DND-41 (cell line): ENCODE results near the gene CLN6.
"Not testable (repeated sequence)": the region's sequence is repeated elsewhere in the genome, so short reads cannot be mapped to it uniquely, and the experiment has no call there.

ENCODE experiments used
- ATAC-seq: fragments of 200-7000 bp; cut with Tn5 transposase; 3 replicates; pipeline ENCODE4 v1.9.1; 2021; ENCODE audit warnings: low read depth; ENCODE audit not compliant: insufficient read depth
- DNase-seq: peaks from one replicate; pipeline ENCODE4 v3.0.0-alpha.2; 2020
- H2AFZ ChIP-seq: 2 replicates; pipeline ENCODE4 v1.6.0; 2012; ENCODE audit warnings: low read depth, low read length
- H3K27ac ChIP-seq: 2 replicates; pipeline ENCODE4 v1.5.1; 2012; ENCODE audit warnings: low read length, inconsistent platforms
- H3K27me3 ChIP-seq: fragments of 200-600 bp; sonication (generic); 2 replicates; pipeline ENCODE4 v1.6.0; 2012; ENCODE audit warnings: low read length, mild to moderate bottlenecking, inconsistent platforms; ENCODE audit not compliant: insufficient read depth, poor library complexity
- H3K36me3 ChIP-seq: 2 replicates; pipeline ENCODE4 v1.5.1; 2012; ENCODE audit warnings: low read length, inconsistent platforms; ENCODE audit not compliant: insufficient read depth
- H3K4me1 ChIP-seq: 2 replicates; pipeline ENCODE4 v1.5.1; 2012; ENCODE audit warnings: mild to moderate bottlenecking, low read length; ENCODE audit not compliant: insufficient read depth
- H3K4me2 ChIP-seq: 2 replicates; pipeline ENCODE4 v1.6.0; 2012; ENCODE audit warnings: mild to moderate bottlenecking, moderate library complexity, low read length, inconsistent platforms; ENCODE audit not compliant: insufficient read depth
- H3K4me3 ChIP-seq, 2 experiments: fragments of 200-600 bp in 1 of 2; shearing (Covaris generic) in 1 of 2; 2 replicates each; pipeline ENCODE4 v1.5.1; 2012 to 2016; ENCODE audit warnings: inconsistent platforms in 2 of 2, low read length in 2 of 2, mild to moderate bottlenecking in 2 of 2, low read depth in 1 of 2, moderate library complexity in 1 of 2
- H3K79me2 ChIP-seq: 2 replicates; pipeline ENCODE4 v1.6.0; 2012; ENCODE audit warnings: low read length, inconsistent platforms; ENCODE audit not compliant: insufficient read depth
- H3K9ac ChIP-seq: 2 replicates; pipeline ENCODE4 v1.6.0; 2012; ENCODE audit warnings: low read depth, mild to moderate bottlenecking, inconsistent platforms, low read length, moderate library complexity
- H3K9me3 ChIP-seq: 2 replicates; pipeline ENCODE4 v1.5.1; 2012; ENCODE audit warnings: low read length, moderate library complexity, mild to moderate bottlenecking, inconsistent platforms; ENCODE audit not compliant: insufficient read depth, severe bottlenecking
- H4K20me1 ChIP-seq: 2 replicates; pipeline ENCODE4 v1.6.0; 2012; ENCODE audit warnings: low read length; ENCODE audit not compliant: insufficient read depth
- EZH2 ChIP-seq: IDR thresholded peaks from 3 replicates; pipeline ENCODE4 v1.6.1; 2012; ENCODE audit warnings: borderline replicate concordance, low read depth, mild to moderate bottlenecking, moderate library complexity, low read length, inconsistent platforms; ENCODE audit not compliant: severe bottlenecking
- TF ChIP-seq, protein P1 (sequence below): IDR thresholded peaks from 2 replicates; pipeline ENCODE4 v1.5.1; 2012; ENCODE audit warnings: borderline replicate concordance, low read length, moderate library complexity, mild to moderate bottlenecking; ENCODE audit not compliant: poor library complexity, severe bottlenecking; ENCODE audit errors: extremely low read depth

CLN6 gene

DNA sequence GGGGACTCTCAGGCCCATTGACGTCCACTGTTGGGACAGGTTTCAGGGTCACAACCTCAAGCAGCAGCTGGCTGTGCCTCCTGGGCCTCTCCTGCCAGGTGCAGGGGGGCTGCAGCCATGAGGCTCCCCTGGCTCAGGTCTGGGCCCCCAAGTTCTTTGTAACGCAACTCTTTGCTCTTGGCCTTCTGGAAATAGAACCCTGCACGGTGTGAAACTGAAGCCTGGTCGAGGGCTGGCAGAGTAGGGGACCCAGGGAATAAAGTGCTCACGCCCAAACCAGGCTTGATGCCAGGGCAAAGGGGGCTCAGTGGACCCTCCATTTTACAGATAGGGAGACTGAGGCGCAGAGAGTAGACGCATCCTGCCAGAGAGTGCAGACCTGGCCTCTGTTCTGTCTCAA, 25.2 kb downstream of the CLN6 start:
- Histone ChIP-seq H3K36me3 (peaks cover 23% of the 10 kb centered on the region), H4K20me1 (peaks cover 30% of the 10 kb centered on the region), H2AFZ (no peak overlapping the region), H3K9me3 (no peaks in the 10 kb centered on the region), H3K79me2 (peaks cover 2% of the 10 kb centered on the region; the same call in 1 of the 2 replicates), H3K27me3 (no peaks in the 10 kb centered on the region), H3K9ac (no peak overlapping the region), H3K27ac (no peak overlapping the region), H3K4me2 (no peak overlapping the region), H3K4me1 (no peaks in the 10 kb centered on the region), H3K4me3 (no peak overlapping the region)
- ATAC-seq (no peak), DNase-seq (no peak)
- TF ChIP-seq EZH2, result no peak
- TF ChIP-seq, protein P1, sequence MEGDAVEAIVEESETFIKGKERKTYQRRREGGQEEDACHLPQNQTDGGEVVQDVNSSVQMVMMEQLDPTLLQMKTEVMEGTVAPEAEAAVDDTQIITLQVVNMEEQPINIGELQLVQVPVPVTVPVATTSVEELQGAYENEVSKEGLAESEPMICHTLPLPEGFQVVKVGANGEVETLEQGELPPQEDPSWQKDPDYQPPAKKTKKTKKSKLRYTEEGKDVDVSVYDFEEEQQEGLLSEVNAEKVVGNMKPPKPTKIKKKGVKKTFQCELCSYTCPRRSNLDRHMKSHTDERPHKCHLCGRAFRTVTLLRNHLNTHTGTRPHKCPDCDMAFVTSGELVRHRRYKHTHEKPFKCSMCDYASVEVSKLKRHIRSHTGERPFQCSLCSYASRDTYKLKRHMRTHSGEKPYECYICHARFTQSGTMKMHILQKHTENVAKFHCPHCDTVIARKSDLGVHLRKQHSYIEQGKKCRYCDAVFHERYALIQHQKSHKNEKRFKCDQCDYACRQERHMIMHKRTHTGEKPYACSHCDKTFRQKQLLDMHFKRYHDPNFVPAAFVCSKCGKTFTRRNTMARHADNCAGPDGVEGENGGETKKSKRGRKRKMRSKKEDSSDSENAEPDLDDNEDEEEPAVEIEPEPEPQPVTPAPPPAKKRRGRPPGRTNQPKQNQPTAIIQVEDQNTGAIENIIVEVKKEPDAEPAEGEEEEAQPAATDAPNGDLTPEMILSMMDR, result no peak

DNA sequence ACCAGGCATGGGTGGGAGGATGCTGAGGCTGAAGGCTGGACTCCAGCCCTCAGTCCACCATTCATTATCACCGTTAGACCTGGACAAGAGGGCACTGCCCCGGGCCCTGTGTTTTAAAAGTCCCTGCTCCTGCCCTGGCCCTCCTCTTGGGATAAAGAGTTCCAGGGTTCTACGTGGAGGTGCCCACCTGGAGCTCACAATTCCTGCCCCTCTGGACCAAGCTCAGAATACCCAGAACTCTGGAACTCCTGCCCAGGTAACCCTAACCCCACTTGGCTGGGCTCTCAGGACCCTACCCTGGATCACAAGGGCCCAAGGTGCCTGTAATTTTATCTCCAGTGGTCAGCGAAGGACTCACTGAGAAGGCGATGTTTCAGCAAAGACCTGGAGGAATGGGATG, 25.6 kb downstream of the CLN6 start:
- Histone ChIP-seq H3K27me3 (no peaks in the 10 kb centered on the region), H3K9me3 (no peaks in the 10 kb centered on the region), H3K36me3 (peaks cover 19% of the 10 kb centered on the region), H3K9ac (no peak overlapping the region), H3K4me1 (no peaks in the 10 kb centered on the region), H3K27ac (no peak overlapping the region), H4K20me1 (peaks cover 33% of the 10 kb centered on the region), H3K79me2 (peaks cover 2% of the 10 kb centered on the region; the same call in 1 of the 2 replicates), H2AFZ (no peak overlapping the region), H3K4me2 (no peak overlapping the region), H3K4me3 (no peak overlapping the region)
- ATAC-seq, result no peak
- DNase-seq, result no peak
- TF ChIP-seq EZH2, result no peak
- TF ChIP-seq, protein P1, result no peak

DNA sequence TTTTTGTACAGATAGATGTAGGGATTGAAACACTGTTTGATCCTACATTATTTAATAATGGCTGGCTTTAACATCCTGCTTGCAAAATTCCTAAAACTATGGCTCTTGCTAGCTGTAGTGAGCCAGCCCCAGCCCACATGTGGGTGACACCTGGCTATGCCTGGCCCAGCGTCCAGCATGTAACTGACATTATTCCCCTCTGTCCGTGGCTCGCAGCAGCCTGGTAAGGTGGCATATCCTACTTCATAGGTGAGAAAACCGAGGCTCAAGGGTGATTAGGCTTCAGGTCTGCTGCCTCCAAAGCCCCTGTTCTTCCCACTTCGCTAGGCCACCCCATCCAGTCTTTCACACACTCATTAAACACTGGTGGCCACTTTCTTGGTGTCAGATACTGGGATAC, 26.0 kb downstream of the CLN6 start:
- no peak overlapping the region for H3K27ac ChIP-seq
- H4K20me1 ChIP-seq, result peaks cover 33% of the 10 kb centered on the region
- ATAC-seq, result no peak
- peaks cover 17% of the 10 kb centered on the region for H3K36me3 ChIP-seq
- DNase-seq, result no peak
- H3K79me2 ChIP-seq, result peaks cover 2% of the 10 kb centered on the region; the same call in 1 of the 2 replicates
- no peaks in the 10 kb centered on the region for H3K27me3 ChIP-seq
- H3K4me1 ChIP-seq, result no peaks in the 10 kb centered on the region
- H3K9me3 ChIP-seq, result no peaks in the 10 kb centered on the region
- no peak overlapping the region for H3K4me2 ChIP-seq
- H2AFZ ChIP-seq, result no peak overlapping the region
- TF ChIP-seq, protein P1, result no peak
- TF ChIP-seq EZH2, result no peak
- no peak overlapping the region for H3K4me3 ChIP-seq
- no peak overlapping the region for H3K9ac ChIP-seq

DNA sequence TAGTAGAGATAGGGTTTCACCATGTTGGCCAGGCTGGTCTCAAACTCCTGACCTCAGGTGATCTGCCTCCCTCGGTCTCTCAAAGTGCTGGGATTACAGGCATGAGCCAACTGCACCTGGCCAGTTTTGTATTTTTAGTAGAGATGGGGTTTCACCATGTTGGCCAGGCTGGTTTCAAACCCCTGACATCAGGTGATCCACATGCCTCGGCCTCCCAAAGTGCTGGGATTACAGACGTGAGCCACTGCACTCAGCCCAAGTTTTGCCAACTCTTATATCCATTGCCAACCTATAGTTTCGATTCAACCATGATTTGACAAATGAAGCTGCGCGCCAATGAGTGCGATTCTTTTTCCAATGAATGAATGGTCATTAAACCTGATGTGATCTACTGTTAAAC, 26.5 kb downstream of the CLN6 start:
- peaks cover 30% of the 10 kb centered on the region for H4K20me1 ChIP-seq
- H2AFZ ChIP-seq, ATAC-seq, H3K4me2 ChIP-seq, H3K79me2 ChIP-seq, H3K27ac ChIP-seq, H3K27me3 ChIP-seq, H3K4me1 ChIP-seq, DNase-seq, H3K4me3 ChIP-seq, H3K9ac ChIP-seq, H3K9me3 ChIP-seq: not testable (repeated sequence)
- H3K36me3 ChIP-seq, result peaks cover 13% of the 10 kb centered on the region
